OCI-LY7 (cell line): ENCODE data around the gene COL5A2. TPM values are rescaled to one million over a fixed set of nuclear protein-coding genes. Genes with fewer than 3 reads are reported as not detected.

Experiments used
- BruUV-seq: library from RNA; stranded (reverse); fragments of 400-500 nt; replicated peaks from 2 replicates; lab custom pipeline; 2021; lab: Mats Ljungman, UMichigan
- CTCF ChIA-PET: fragments of 300-600 bp; sonication (Branson Sonifier 250); formaldehyde crosslinking; loops from one replicate; lab custom pipeline; 2022; ENCODE audit warnings: antibody characterized with exemption; ENCODE audit not compliant: unreplicated experiment; lab: Charles Lee
- POLR2A ChIA-PET: fragments of 300-600 bp; sonication (Branson Sonifier 250); formaldehyde crosslinking; loops from one replicate; lab custom pipeline; 2022; ENCODE audit warnings: antibody characterized with exemption; lab: Charles Lee
- DNase-seq: peaks from one replicate; pipeline ENCODE4 v3.0.0-alpha.2; 2015; ENCODE audit warnings: low spot score
- H2AFZ ChIP-seq: fragments of 200-600 bp; sonication (generic), shearing (Covaris generic); 2 replicates; pipeline ENCODE4 v1.6.1; 2014; ENCODE audit warnings: mild to moderate bottlenecking, antibody characterized with exemption, low read length, moderate library complexity
- H3K27ac ChIP-seq: fragments of 200-600 bp; sonication (generic); 2 replicates; pipeline ENCODE4 v1.5.1; 2014; ENCODE audit warnings: mixed run types, low read depth, mild to moderate bottlenecking, moderate library complexity, low read length, inconsistent platforms; ENCODE audit not compliant: poor library complexity, severe bottlenecking
- H3K36me3 ChIP-seq: fragments of 200-600 bp; sonication (generic); 2 replicates; pipeline ENCODE4 v1.6.1; 2014; ENCODE audit warnings: mild to moderate bottlenecking, antibody characterized with exemption, low read length, moderate library complexity, mixed read lengths; ENCODE audit not compliant: insufficient read depth
- H3K4me1 ChIP-seq: fragments of 200-600 bp; sonication (generic); 2 replicates; pipeline ENCODE4 v1.5.1; 2014; ENCODE audit warnings: mild to moderate bottlenecking, low read length; ENCODE audit not compliant: insufficient read depth, poor library complexity, severe bottlenecking
- H3K4me2 ChIP-seq: fragments of 200-600 bp; sonication (generic); 2 replicates; pipeline ENCODE4 v1.6.1; 2014; ENCODE audit warnings: mild to moderate bottlenecking, low read length
- H3K4me3 ChIP-seq: fragments of 200-600 bp; sonication (generic); 2 replicates; pipeline ENCODE4 v1.5.1; 2014; ENCODE audit warnings: mild to moderate bottlenecking, low read depth, low read length; ENCODE audit not compliant: poor library complexity, severe bottlenecking
- H3K79me2 ChIP-seq: fragments of 200-600 bp; sonication (generic); 2 replicates; pipeline ENCODE4 v1.6.1; 2016; ENCODE audit warnings: low read depth, mild to moderate bottlenecking, low read length, moderate library complexity, mixed read lengths; ENCODE audit not compliant: insufficient read depth
- H3K9me2 ChIP-seq: fragments of 200-600 bp; sonication (generic); 2 replicates; pipeline ENCODE4 v1.6.1; 2016; ENCODE audit warnings: mild to moderate bottlenecking, low read length, mixed read lengths; ENCODE audit not compliant: insufficient read depth
- H3K9me3 ChIP-seq: fragments of 200-600 bp; sonication (generic); 2 replicates; pipeline ENCODE4 v1.6.1; 2014; ENCODE audit warnings: mild to moderate bottlenecking, mixed run types, low read length, mixed read lengths
- H4K20me1 ChIP-seq: fragments of 200-600 bp; sonication (generic); 2 replicates; pipeline ENCODE4 v1.6.1; 2014; ENCODE audit warnings: mild to moderate bottlenecking, antibody characterized with exemption, low read length, moderate library complexity, mixed read lengths; ENCODE audit not compliant: insufficient read depth
- EZH2phosphoT487 ChIP-seq: fragments of 200-600 bp; sonication (generic); IDR thresholded peaks from 2 replicates; pipeline ENCODE4 v1.6.1; 2018; ENCODE audit warnings: low read depth, borderline replicate concordance, mild to moderate bottlenecking, mixed run types, antibody characterized with exemption, low read length, moderate library complexity, mixed read lengths
- intact Hi-C: fragments of 100-400 bp; cut with micrococcal nuclease; formaldehyde crosslinking; loops from one replicate; pipeline ENCODE4 v1.10.0; 2022; ENCODE audit not compliant: unreplicated experiment
- total RNA-seq, 2 experiments: library from RNA; depleted of rRNA in 1 of 2; stranded (reverse); fragments of >200 nt in 1 of 2; shearing (Covaris generic) in 1 of 2; gene quantifications; 2 replicates each; pipeline ENCODE4 v1.2.3, GENCODE V29; 2014 to 2022
- TF ChIP-seq, protein P1 (sequence below): fragments of 200-600 bp; sonication (generic); conservative IDR thresholded peaks from 2 replicates; pipeline ENCODE4 v1.5.1; 2014; ENCODE audit warnings: mild to moderate bottlenecking, antibody characterized with exemption, low read length, moderate library complexity, mixed read lengths

Gene COL5A2
- total RNA-seq, 2 experiments from 2014 or later: 0.50 to 0.61 TPM

DNA sequence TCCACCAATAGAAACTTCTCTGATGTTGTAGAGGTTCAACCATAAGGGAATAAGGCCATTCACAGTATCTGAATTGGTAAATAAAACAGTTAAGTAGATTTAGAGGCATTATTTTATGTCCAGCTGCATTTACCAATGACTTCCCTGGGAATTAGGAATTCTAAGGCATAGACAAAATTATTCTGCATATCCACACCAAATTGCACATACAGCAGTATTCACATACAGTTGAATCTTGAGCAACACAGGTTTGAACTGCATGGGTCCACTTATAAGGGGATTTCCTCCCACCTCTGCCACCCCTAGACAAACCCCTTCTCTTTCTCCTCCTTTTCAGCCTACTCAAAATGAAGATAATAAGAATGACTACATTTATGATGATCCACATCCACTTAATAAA is 54.4 kb downstream of the COL5A2 start:
- POLR2A ChIA-PET: no interaction called here
- intact Hi-C loops: no loop called here
- CTCF ChIA-PET: no interaction called here

GRCh38 chr2:189124175-189124574 is 55.4 kb downstream of the COL5A2 start:
- Histone ChIP-seq H3K4me2 (no peak overlapping the region), H3K36me3 (no peaks in the 10 kb centered on the region), H3K9me2 (no peaks in the 10 kb centered on the region), H3K4me1 (no peaks in the 10 kb centered on the region), H2AFZ (no peak overlapping the region), H3K9me3 (no peaks in the 10 kb centered on the region), H3K4me3 (no peak overlapping the region), H4K20me1 (no peaks in the 10 kb centered on the region), H3K79me2 (no peaks in the 10 kb centered on the region), H3K27ac (no peak overlapping the region)
- TF ChIP-seq, protein P1, sequence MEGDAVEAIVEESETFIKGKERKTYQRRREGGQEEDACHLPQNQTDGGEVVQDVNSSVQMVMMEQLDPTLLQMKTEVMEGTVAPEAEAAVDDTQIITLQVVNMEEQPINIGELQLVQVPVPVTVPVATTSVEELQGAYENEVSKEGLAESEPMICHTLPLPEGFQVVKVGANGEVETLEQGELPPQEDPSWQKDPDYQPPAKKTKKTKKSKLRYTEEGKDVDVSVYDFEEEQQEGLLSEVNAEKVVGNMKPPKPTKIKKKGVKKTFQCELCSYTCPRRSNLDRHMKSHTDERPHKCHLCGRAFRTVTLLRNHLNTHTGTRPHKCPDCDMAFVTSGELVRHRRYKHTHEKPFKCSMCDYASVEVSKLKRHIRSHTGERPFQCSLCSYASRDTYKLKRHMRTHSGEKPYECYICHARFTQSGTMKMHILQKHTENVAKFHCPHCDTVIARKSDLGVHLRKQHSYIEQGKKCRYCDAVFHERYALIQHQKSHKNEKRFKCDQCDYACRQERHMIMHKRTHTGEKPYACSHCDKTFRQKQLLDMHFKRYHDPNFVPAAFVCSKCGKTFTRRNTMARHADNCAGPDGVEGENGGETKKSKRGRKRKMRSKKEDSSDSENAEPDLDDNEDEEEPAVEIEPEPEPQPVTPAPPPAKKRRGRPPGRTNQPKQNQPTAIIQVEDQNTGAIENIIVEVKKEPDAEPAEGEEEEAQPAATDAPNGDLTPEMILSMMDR: no peak
- TF ChIP-seq EZH2phosphoT487: no peak
- ChIA-PET CTCF (no interaction called here), POLR2A (interaction anchor here (0.7 kb wide), 2 partner anchors 40 to 1565 kb away, joined by 3 read pairs; no protein-coding TSS in a partner anchor)
- BruUV-seq: no TSS peak
- intact Hi-C loops: loop anchor here (5.0 kb wide), 1 partner anchor 888 kb away; no protein-coding TSS in a partner anchor
- DNase-seq: no peak

More for the DNA sequence above, 54.4 kb downstream of the COL5A2 start:
- Histone ChIP-seq H2AFZ (no peak overlapping the region), H3K79me2 (no peaks in the 10 kb centered on the region), H3K9me3 (no peaks in the 10 kb centered on the region), H3K36me3 (no peaks in the 10 kb centered on the region), H3K9me2 (no peaks in the 10 kb centered on the region), H3K4me2 (no peak overlapping the region), H4K20me1 (no peaks in the 10 kb centered on the region), H3K4me1 (no peaks in the 10 kb centered on the region), H3K27ac (no peak overlapping the region), H3K4me3 (no peak overlapping the region)
- no TSS peak for BruUV-seq
- no peak for TF ChIP-seq EZH2phosphoT487
- TF ChIP-seq, protein P1: no peak
- no peak for DNase-seq

DNA sequence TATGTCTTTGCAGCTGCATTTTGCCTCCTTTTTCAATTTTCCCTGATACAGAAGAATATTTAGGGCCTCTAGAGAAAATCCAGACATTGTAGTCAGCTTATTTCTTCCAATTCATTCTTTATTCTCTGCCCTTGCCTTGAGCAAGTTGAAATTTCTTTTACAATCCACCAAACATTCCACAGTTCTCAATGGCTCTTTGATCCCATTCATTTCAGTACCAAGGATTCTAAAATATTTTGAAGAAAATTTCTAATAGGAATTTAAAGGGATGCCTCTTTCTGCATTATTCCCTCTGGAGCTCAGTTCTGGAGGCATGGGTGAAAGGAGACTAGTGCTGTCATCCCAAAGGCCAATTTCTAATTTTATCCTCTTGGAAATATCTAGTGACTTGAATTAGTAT is 61.2 kb downstream of the COL5A2 start:
- Histone ChIP-seq H3K9me2 (no peaks in the 10 kb centered on the region), H4K20me1 (no peaks in the 10 kb centered on the region), H3K27ac (no peak overlapping the region), H3K79me2 (no peaks in the 10 kb centered on the region), H2AFZ (no peak overlapping the region), H3K4me2 (no peak overlapping the region), H3K36me3 (no peaks in the 10 kb centered on the region), H3K4me3 (no peak overlapping the region), H3K9me3 (no peaks in the 10 kb centered on the region), H3K4me1 (no peaks in the 10 kb centered on the region)
- ChIA-PET POLR2A (interaction anchor here (0.6 kb wide), 2 partner anchors 41 to 1333 kb away, joined by 3 read pairs; no protein-coding TSS in a partner anchor), CTCF (interaction anchor here (0.6 kb wide), 1 partner anchor 70 kb away, joined by 3 read pairs; no protein-coding TSS in a partner anchor)
- DNase-seq: no peak
- BruUV-seq: no TSS peak
- intact Hi-C loops: no loop called here
- no peak for TF ChIP-seq EZH2phosphoT487
- TF ChIP-seq, protein P1: no peak
